Stimulated activated CD4-positive, alpha-beta T cell treated with anti-CD3 and anti-CD28 coated beads, Interleukin-2, amount 100 ng/mL, for 4 hours (primary cell): ENCODE data around the gene KRT86.
"Not testable (repeated sequence)": the region's sequence is repeated elsewhere in the genome, so short reads cannot be mapped to it uniquely, and the experiment has no call there.

Source experiments
- DNase-seq: peaks from one replicate; pipeline ENCODE4 v3.0.0-alpha.2; 2020; ENCODE audit warnings: low read depth

The KRT86 gene

GRCh38 chr12:52336641-52337040, 62.2 kb downstream of the KRT86 start:
- no peak for DNase-seq

- DNase-seq, result no peak
Measured at GRCh38 chr12:52337054-52337453, 62.6 kb downstream of the KRT86 start.

- DNase-seq, result no peak
Measured at GRCh38 chr12:52338241-52338960, 64.0 kb downstream of the KRT86 start.

GRCh38 chr12:52341066-52341580, 66.7 kb downstream of the KRT86 start:
- no peak for DNase-seq

GRCh38 chr12:52342781-52343490, 68.5 kb downstream of the KRT86 start:
- no peak for DNase-seq

- no peak for DNase-seq
Measured at GRCh38 chr12:52343550-52343949, 69.1 kb downstream of the KRT86 start.

GRCh38 chr12:52344111-52344510, 69.7 kb downstream of the KRT86 start:
- DNase-seq, result no peak

- DNase-seq, result not testable (repeated sequence)
Measured at GRCh38 chr12:52345041-52345440, 70.6 kb downstream of the KRT86 start.

GRCh38 chr12:52346593-52346992, 72.1 kb downstream of the KRT86 start:
- DNase-seq, result no peak

- no peak for DNase-seq
Measured at GRCh38 chr12:52347016-52347415, 72.6 kb downstream of the KRT86 start.

GRCh38 chr12:52347551-52348510, 73.4 kb downstream of the KRT86 start:
- no peak for DNase-seq

- no peak for DNase-seq
Measured at GRCh38 chr12:52349196-52349595, 74.8 kb downstream of the KRT86 start.

GRCh38 chr12:52350021-52350620, 75.7 kb downstream of the KRT86 start:
- no peak for DNase-seq

GRCh38 chr12:52350786-52351185, 76.3 kb downstream of the KRT86 start:
- no peak for DNase-seq

GRCh38 chr12:52351196-52352059, 77.0 kb downstream of the KRT86 start:
- peak; percentile 6 for DNase-seq

GRCh38 chr12:52352951-52353350, 78.5 kb downstream of the KRT86 start:
- no peak for DNase-seq

- DNase-seq, result no peak
Measured at GRCh38 chr12:52353766-52354165, 79.3 kb downstream of the KRT86 start.

- DNase-seq, result no peak
Measured at GRCh38 chr12:52354200-52354599, 79.8 kb downstream of the KRT86 start.

GRCh38 chr12:52355176-52355575, 80.7 kb downstream of the KRT86 start:
- DNase-seq, result no peak

GRCh38 chr12:52356031-52356761, 81.8 kb downstream of the KRT86 start:
- DNase-seq, result no peak
